Body of pancreas (tissue), 4 donors: Measurements from ENCODE around the gene HRH1. TPM values are rescaled to one million over a fixed set of nuclear protein-coding genes. Genes with fewer than 3 reads are reported as not detected.
A peak's percentile ranks its signal among the peaks of the same experiment; 100 is the strongest.
"Not testable (repeated sequence)": the region's sequence is repeated elsewhere in the genome, so short reads cannot be mapped to it uniquely, and the experiment has no call there.

Experiments used
- ATAC-seq: fragments of 150-250 bp; one replicate; pipeline ENCODE4 v1.9.1; 2016
- DNase-seq, 4 donors: peaks; one replicate each; pipeline ENCODE4 v3.0.0-alpha.2; 2019
- H3K27ac ChIP-seq, 4 donors: fragments of 200-600 bp; sonication (generic); 1 replicate in 3 of 4; 2 replicates in 1 of 4; pipeline versions ENCODE4 v1.5.1 to v1.6.1; 2016 to 2019; ENCODE audit warnings: mild to moderate bottlenecking in 1 of 4, mixed read lengths in 1 of 4, moderate library complexity in 1 of 4
- H3K27me3 ChIP-seq, 2 donors: fragments of 200-600 bp; sonication (generic); one replicate each; pipeline ENCODE4 v1.6.0; 2016; ENCODE audit warnings: mild to moderate bottlenecking in 1 of 2
- H3K36me3 ChIP-seq, 2 donors: fragments of 200-600 bp; sonication (generic); replicated peaks in 1 of 2; 2 replicates each; pipeline ENCODE4 v1.5.1; 2016; ENCODE audit warnings: low read depth in 2 of 2; ENCODE audit not compliant: insufficient read depth in 1 of 2
- H3K4me1 ChIP-seq: fragments of 200-600 bp; sonication (generic); one replicate; pipeline ENCODE4 v1.6.0; 2016
- H3K4me3 ChIP-seq, 2 donors: fragments of 200-600 bp; sonication (generic); 1 replicate in 1 of 2; 2 replicates in 1 of 2; pipeline ENCODE4 v1.5.1; 2016 to 2019
- H3K9me3 ChIP-seq, 3 donors: fragments of 200-600 bp; sonication (generic); 1 replicate in 2 of 3; 2 replicates in 1 of 3; pipeline ENCODE4 v1.5.1; 2016
- CTCF ChIP-seq, 7 experiments: fragments of 450-650 bp in 4 of 7; fragments of 200-600 bp in 3 of 7; sonication (generic) in 3 of 7; IDR thresholded peaks; one replicate each; pipeline ENCODE4 v1.5.1; 2016 to 2019; ENCODE audit warnings: antibody characterized with exemption in 7 of 7
- POLR2A ChIP-seq, 3 donors: fragments of 450-650 bp; IDR thresholded peaks; one replicate each; pipeline ENCODE4 v1.6.1; 2016; ENCODE audit warnings: antibody characterized with exemption in 3 of 3, mild to moderate bottlenecking in 2 of 3
- WGBS, 2 donors: methylation state at CpG; one replicate each; pipeline ENCODE4 v1.1.5; 2017; 5-methylcytosine and 5-hydroxymethylcytosine counted together
- intact Hi-C: fragments of 100-400 bp; cut with DNase I; formaldehyde crosslinking; loops from one replicate; pipeline ENCODE4 v1.15.1; 2023
- total RNA-seq, 2 donors: library from RNA; depleted of rRNA; stranded (reverse); fragments of >200 nt; gene quantifications; one replicate each; pipeline ENCODE4 v1.1.0, GENCODE V29; 2016

HRH1 gene
- total RNA-seq, 2 donors from 2014 or later, result 0.66 to 0.78 TPM

GRCh38 chr3:11130385-11130784 is 23.9 kb upstream of the HRH1 start:
- 72 to 75% methylated on average over 7 of the region's 7 CpGs for WGBS, 2 donors
- intact Hi-C loops, result no loop called here
- Histone ChIP-seq H3K4me1 (no peaks in the 10 kb centered on the region), H3K4me3 (no peak overlapping the region), H3K27ac (no peak overlapping the region), H3K36me3 (no peaks in the 10 kb centered on the region), H3K27me3 (no peaks in the 10 kb centered on the region), H3K9me3 (no peaks in the 10 kb centered on the region)
- no peak for DNase-seq
- TF ChIP-seq POLR2A (IDR thresholded peaks at IDR 0.05), result no peak
- no peak for TF ChIP-seq CTCF (IDR thresholded peaks at IDR 0.05)
- no peak for ATAC-seq

GRCh38 chr3:11131371-11131770 is 22.9 kb upstream of the HRH1 start:
- ATAC-seq (no peak), DNase-seq (no peak)
- Histone ChIP-seq H3K36me3 (no peaks in the 10 kb centered on the region), H3K27ac (peak overlapping the region in 1 of 4 donors; percentile 28), H3K9me3 (no peaks in the 10 kb centered on the region), H3K4me3 (no peak overlapping the region), H3K27me3 (no peaks in the 10 kb centered on the region), H3K4me1 (no peaks in the 10 kb centered on the region)
- intact Hi-C loops, result no loop called here
- TF ChIP-seq POLR2A (IDR thresholded peaks at IDR 0.05), result no peak
- no peak for TF ChIP-seq CTCF (IDR thresholded peaks at IDR 0.05)
- WGBS, 2 donors, result 68 to 81% methylated on average over 5 of the region's 5 CpGs

DNA sequence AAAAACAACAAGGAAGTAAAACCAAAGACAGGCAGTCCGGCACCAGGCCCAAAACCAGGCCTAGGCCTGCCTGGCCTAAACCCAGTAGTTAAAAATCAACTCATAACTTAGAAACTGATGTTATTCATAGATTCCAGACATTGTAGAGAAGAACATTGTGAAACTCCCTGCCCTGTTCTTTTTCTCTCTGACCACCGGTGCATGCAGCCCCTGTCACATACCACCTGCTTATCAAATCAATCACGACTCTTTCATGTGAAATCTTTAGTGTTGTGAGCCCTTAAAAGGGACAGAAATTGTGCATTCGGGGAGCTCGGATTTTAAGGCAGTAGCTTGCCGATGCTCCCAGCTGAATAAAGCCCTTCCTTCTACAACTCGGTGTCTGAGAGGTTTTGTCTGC is 22.4 kb upstream of the HRH1 start:
- H3K4me3 ChIP-seq, H3K4me1 ChIP-seq, ATAC-seq, H3K36me3 ChIP-seq, H3K27me3 ChIP-seq, intact Hi-C loops, H3K9me3 ChIP-seq, DNase-seq: not testable (repeated sequence)
- 61 to 71% methylated on average over 7 of the region's 7 CpGs for WGBS, 2 donors
- peak overlapping the region in 1 of 4 donors; percentile 28 for H3K27ac ChIP-seq

DNA sequence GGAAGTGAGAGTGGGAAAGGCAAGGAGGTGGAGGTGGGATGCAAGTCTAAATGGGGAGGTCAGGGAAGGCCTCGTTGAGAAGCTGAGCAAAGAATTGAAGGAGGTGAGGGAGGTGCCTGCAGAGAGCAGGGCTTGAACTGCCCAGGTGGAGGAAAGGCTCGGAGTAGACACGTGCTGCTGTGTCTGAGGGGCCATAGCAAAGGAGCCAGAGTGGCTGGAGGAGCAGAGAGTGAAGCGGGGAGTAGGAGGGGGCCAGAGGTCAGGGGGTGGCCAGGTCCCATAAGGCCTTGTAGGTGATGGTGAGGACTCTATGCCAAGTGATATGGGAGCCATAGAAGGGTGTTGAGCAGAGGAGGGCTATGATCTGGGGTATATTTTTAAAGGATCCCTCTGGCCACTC is 21.4 kb upstream of the HRH1 start:
- no peaks in the 10 kb centered on the region for H3K4me1 ChIP-seq
- TF ChIP-seq CTCF (IDR thresholded peaks at IDR 0.05), result no peak
- TF ChIP-seq POLR2A (IDR thresholded peaks at IDR 0.05), result no peak
- H3K36me3 ChIP-seq, result no peaks in the 10 kb centered on the region
- H3K9me3 ChIP-seq, result no peaks in the 10 kb centered on the region
- no peaks in the 10 kb centered on the region for H3K27me3 ChIP-seq
- no peak overlapping the region for H3K27ac ChIP-seq
- intact Hi-C loops, result no loop called here
- DNase-seq (no peak), ATAC-seq (no peak)
- WGBS, 2 donors, result 39 to 60% methylated on average over 4 of the region's 4 CpGs
- H3K4me3 ChIP-seq, result no peak overlapping the region

DNA sequence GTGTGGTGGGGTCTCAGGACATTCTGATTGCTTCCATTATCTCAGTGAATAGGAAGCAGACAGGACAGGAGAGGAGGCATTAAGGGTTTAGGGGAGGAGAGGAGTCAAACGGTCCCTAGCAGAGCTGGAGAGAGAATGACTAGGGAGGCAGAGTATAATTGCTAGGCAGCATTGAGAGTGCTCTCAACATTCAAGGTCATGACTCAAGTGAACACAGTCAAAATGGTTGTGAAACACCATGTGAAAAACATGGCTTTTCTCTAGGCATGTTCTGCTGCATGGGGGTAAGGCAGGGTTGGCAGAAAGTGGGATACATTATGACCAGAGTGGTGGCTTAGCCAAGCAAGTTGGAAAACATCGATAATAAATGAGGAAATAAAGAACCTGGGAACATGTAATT is 19.5 kb upstream of the HRH1 start:
- DNase-seq (no peak), ATAC-seq (no peak)
- Histone ChIP-seq H3K27me3 (no peaks in the 10 kb centered on the region), H3K36me3 (no peaks in the 10 kb centered on the region), H3K4me1 (no peaks in the 10 kb centered on the region), H3K9me3 (no peaks in the 10 kb centered on the region), H3K4me3 (no peak overlapping the region), H3K27ac (no peak overlapping the region)
- TF ChIP-seq CTCF (IDR thresholded peaks at IDR 0.05) (no peak), POLR2A (IDR thresholded peaks at IDR 0.05) (no peak)
- 52 to 58% methylated on average over 2 of the region's 2 CpGs for WGBS, 2 donors
- intact Hi-C loops, result no loop called here
